Activated CD4-positive, alpha-beta T cell treated with anti-CD3 and anti-CD28 coated beads, Interleukin-2, amount 10 ng/mL, durations not matched to agents 7 days and 5 days (primary cell): ENCODE results near the gene ACTR2. TPM values are rescaled to one million over a fixed set of nuclear protein-coding genes. Genes with fewer than 3 reads are reported as not detected.
"Not testable (repeated sequence)": the region's sequence is repeated elsewhere in the genome, so short reads cannot be mapped to it uniquely, and the experiment has no call there.

ENCODE experiments used
- CTCF ChIA-PET: fragments of 350-600 bp; sonication (Branson Sonifier 250); formaldehyde crosslinking; loops from one replicate; lab custom pipeline; 2021; ENCODE audit warnings: antibody characterized with exemption; lab: Charles Lee
- POLR2A ChIA-PET: fragments of 350-600 bp; sonication (Branson Sonifier 250); formaldehyde crosslinking; loops from one replicate; lab custom pipeline; 2021; ENCODE audit warnings: antibody characterized with exemption; lab: Charles Lee
- DNase-seq: peaks from one replicate; pipeline ENCODE4 v3.0.0-alpha.2; 2020
- H3K27ac Mint-ChIP-seq: one replicate; pipeline ENCODE4 v1.8.0; 2021; ENCODE audit warnings: mild to moderate bottlenecking, moderate library complexity, mixed read lengths
- H3K27me3 Mint-ChIP-seq: one replicate; pipeline ENCODE4 v1.8.0; 2021; ENCODE audit warnings: mixed read lengths
- H3K36me3 Mint-ChIP-seq: one replicate; pipeline ENCODE4 v1.8.0; 2021; ENCODE audit warnings: low read depth, mixed read lengths
- H3K4me1 Mint-ChIP-seq: one replicate; pipeline ENCODE4 v1.8.0; 2021; ENCODE audit warnings: mixed read lengths
- H3K4me3 Mint-ChIP-seq: one replicate; pipeline ENCODE4 v1.8.0; 2021; ENCODE audit warnings: mild to moderate bottlenecking, moderate library complexity, mixed read lengths
- H3K9me3 Mint-ChIP-seq: one replicate; pipeline ENCODE4 v1.8.0; 2021; ENCODE audit warnings: mixed read lengths
- total RNA-seq, 2 experiments: library from RNA; stranded (reverse); gene quantifications; one replicate each; pipeline ENCODE4 v1.2.3, GENCODE V29; 2021

The ACTR2 gene
- total RNA-seq, 2 experiments from 2014 or later = 467 to 502 TPM

DNA sequence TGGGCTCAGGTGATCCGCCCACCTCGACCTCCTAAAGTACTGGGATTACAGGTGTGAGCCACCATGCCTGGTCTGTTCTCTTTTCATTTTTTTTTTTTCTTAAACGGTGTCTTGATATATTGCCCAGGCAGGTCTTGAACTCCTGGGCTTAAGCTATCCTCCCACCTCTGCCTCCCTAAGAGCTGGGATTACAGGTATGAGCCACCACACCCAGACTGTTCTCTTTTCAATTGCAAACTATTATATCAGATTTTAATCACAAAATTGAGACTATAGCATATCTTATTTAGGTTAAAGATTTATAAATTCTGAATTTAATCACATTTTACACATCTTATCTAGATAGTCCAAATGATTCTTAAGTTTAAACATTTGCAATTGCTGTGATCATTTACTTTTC, 15.5 kb upstream of the ACTR2 start:
- DNase-seq = no peak
- ChIA-PET POLR2A (interaction anchor here (0.7 kb wide), 1 partner anchor 63 kb away, joined by 6 read pairs; no protein-coding TSS in a partner anchor), CTCF (interaction anchor here (0.5 to 1.1 kb wide), 6 partner anchors 11 to 132 kb away, joined by 3 to 6 read pairs (median 3); partner anchors contain the start of gene ACTR2)
- Mint-ChIP-seq H3K4me1 (peaks cover 5% of the 10 kb centered on the region), H3K4me3 (no peak overlapping the region), H3K9me3 (no peaks in the 10 kb centered on the region), H3K36me3 (no peaks in the 10 kb centered on the region), H3K27me3 (no peaks in the 10 kb centered on the region), H3K27ac (no peak overlapping the region)

DNA sequence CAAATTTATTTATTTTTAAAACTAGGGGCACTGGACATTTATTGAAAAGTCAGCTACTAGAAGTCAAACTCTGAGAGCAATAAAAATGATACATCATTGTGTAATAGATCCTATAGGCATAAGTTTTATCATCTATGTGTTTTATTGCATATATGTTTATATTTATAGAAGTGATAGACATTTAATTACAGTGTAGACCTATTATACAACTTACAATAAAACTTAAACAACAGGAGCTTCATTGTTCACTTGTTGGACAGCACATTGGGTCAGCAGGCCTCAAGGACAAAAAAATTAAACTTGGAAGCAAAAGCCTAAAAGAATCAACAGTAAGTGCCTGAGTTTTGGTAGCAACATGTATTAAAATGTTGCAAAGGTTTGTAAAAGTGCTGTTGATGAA, 15.0 kb upstream of the ACTR2 start:
- POLR2A ChIA-PET = interaction anchor here (0.7 kb wide), 1 partner anchor 64 kb away, joined by 6 read pairs; no protein-coding TSS in a partner anchor
- CTCF ChIA-PET = interaction anchor here (0.8 kb wide), 1 partner anchor 43 kb away, joined by 3 read pairs; no protein-coding TSS in a partner anchor
- DNase-seq = no peak
- H3K27ac Mint-ChIP-seq = no peak overlapping the region
- no peak overlapping the region for H3K4me3 Mint-ChIP-seq
- H3K9me3 Mint-ChIP-seq = no peaks in the 10 kb centered on the region
- H3K27me3 Mint-ChIP-seq = no peaks in the 10 kb centered on the region
- no peaks in the 10 kb centered on the region for H3K36me3 Mint-ChIP-seq
- peaks cover 5% of the 10 kb centered on the region for H3K4me1 Mint-ChIP-seq

DNA sequence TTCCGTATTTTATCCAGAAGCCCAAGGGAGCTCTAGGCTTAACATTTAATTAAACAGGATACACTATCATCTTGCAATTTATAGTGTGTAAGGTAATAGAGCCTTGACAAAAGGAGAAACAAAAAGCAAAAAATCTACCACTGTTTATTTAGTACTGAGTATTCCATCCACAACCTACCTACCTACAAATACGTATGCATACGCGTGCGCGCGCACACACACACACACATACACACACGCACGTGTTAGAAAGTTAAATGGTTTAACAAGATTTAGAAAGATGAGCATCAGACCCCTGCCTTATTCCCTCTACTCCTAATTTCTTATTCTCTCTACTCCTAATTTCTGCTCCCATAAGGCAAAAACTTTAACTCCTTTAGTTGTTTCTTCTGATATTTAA, 14.6 kb upstream of the ACTR2 start:
- no peak for DNase-seq
- ChIA-PET POLR2A (no interaction called here), CTCF (no interaction called here)
- Mint-ChIP-seq H3K4me1 (peaks cover 5% of the 10 kb centered on the region), H3K27me3 (no peaks in the 10 kb centered on the region), H3K4me3 (no peak overlapping the region), H3K36me3 (no peaks in the 10 kb centered on the region), H3K27ac (no peak overlapping the region), H3K9me3 (no peaks in the 10 kb centered on the region)

DNA sequence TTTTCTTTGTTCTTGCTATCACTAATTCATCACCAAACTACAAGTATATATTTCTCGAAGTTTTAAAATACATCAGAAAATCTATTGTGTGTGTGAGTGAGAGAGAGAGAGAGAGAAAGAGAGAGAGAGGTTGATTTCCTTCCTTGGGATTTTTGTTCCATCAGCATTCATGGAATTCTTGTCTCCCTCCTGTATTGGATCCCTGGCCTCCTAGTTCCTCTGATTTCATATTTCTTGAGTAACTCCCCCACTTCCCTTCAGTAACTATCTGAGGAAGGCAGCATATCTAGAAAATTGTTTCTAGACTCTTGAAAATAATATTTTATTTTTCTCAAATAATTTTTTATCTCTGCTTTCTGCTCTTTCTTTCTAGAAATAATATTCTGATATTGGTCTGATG, 13.3 kb upstream of the ACTR2 start:
- Mint-ChIP-seq H3K9me3 (no peaks in the 10 kb centered on the region), H3K4me1 (peaks cover 5% of the 10 kb centered on the region), H3K4me3 (no peak overlapping the region), H3K27me3 (no peaks in the 10 kb centered on the region), H3K36me3 (peaks cover 3% of the 10 kb centered on the region), H3K27ac (no peak overlapping the region)
- ChIA-PET CTCF (interaction anchor here (0.6 kb wide), 1 partner anchor 87 kb away, joined by 3 read pairs; no protein-coding TSS in a partner anchor), POLR2A (interaction anchor here (0.6 kb wide), 1 partner anchor 57 kb away, joined by 5 read pairs; no protein-coding TSS in a partner anchor)
- DNase-seq = no peak

DNA sequence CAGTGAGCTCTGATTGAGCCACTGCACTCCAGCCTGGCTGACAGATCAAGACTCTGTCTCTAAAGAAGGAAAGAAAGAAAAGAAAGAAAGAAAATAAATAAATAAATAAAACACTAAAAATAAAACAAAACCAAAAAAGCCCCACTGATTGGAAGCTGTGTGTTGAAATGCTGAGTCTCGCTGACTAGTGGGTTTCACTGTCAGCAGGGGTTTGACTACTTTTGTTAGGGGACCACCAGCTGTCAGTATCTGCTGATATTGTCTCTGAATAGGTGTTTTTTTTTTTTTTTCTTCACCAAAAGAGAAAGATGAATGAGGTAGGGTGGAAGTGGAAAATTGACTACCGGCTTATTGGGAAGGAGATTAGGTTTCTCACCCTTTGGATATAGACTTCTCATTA, 12.8 kb upstream of the ACTR2 start:
- ChIA-PET CTCF (interaction anchor here (0.6 to 2.3 kb wide), 2 partner anchors 86 to 150 kb away, joined by 3 to 5 read pairs; no protein-coding TSS in a partner anchor), POLR2A (interaction anchor here (0.6 kb wide), 1 partner anchor 58 kb away, joined by 5 read pairs; no protein-coding TSS in a partner anchor)
- Mint-ChIP-seq H3K9me3 (no peaks in the 10 kb centered on the region), H3K27me3 (no peaks in the 10 kb centered on the region), H3K4me3 (no peak overlapping the region), H3K4me1 (peaks cover 5% of the 10 kb centered on the region), H3K27ac (no peak overlapping the region), H3K36me3 (peaks cover 4% of the 10 kb centered on the region)
- DNase-seq = no peak

DNA sequence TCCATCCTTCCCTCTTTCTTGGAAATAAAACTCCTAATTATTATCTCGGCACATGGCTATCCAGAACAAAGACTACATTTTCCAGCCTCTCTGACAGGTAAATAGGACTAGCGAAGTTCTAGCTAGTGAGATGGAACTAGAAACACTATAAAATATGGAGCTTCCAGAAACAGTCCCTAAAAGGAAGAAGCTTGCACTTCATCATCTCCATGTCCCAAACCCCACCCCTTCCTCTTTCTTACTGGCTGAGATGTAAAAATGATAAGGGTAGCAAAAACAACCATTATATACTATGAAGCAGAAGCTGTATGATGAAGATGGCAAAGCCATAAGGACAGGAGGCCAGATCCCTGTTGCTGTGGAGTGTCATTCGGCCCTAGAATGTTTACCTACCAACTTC, 11.7 kb upstream of the ACTR2 start:
- Mint-ChIP-seq H3K4me3 (no peak overlapping the region), H3K4me1 (peaks cover 5% of the 10 kb centered on the region), H3K36me3 (peaks cover 4% of the 10 kb centered on the region), H3K9me3 (no peaks in the 10 kb centered on the region), H3K27ac (no peak overlapping the region), H3K27me3 (no peaks in the 10 kb centered on the region)
- ChIA-PET POLR2A (interaction anchor here (1.1 kb wide), 1 partner anchor 12 kb away, joined by 3 read pairs; the partner anchor contains the start of gene ACTR2), CTCF (interaction anchor here (0.7 to 2.3 kb wide), 3 partner anchors 9 to 152 kb away, joined by 3 to 5 read pairs (median 5); no protein-coding TSS in a partner anchor)
- no peak for DNase-seq

DNA sequence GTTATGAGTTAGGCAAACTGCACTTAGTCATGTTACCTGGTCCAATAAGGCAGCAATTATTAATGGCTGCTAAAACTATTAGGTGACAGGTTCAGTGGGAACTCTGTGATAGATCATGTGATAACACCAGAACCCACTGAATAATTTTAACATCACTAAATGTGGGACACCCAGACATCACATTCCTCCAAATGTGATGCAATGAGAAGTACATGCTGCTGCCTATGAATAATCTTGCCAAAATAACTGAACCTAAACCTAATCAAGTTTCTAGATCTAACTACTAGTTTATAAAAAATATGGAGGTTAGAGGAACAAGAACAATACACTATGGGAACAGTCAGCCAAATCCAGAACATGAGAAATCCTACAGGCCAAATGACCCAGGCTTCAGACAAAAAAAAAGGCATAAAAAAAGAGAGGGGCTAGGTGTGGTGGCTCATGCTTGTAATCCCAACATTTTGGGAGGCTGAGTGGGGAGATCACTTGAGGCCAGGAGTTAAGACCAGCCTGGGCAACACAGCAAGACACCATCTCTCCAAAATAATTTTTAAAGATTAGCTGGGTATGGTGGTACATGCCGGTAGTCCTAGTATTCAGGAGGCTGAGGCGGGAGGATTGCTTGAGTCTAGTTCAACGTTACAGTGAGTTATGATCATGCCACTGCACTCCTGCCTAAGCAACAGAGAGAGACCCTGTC, 7.0 kb upstream of the ACTR2 start:
- Mint-ChIP-seq H3K27me3 (no peaks in the 10 kb centered on the region), H3K27ac (no peak overlapping the region), H3K4me1 (peaks cover 5% of the 10 kb centered on the region), H3K4me3 (no peak overlapping the region), H3K36me3 (peaks cover 4% of the 10 kb centered on the region), H3K9me3 (no peaks in the 10 kb centered on the region)
- CTCF ChIA-PET = no interaction called here
- POLR2A ChIA-PET = no interaction called here
- DNase-seq = no peak

DNA sequence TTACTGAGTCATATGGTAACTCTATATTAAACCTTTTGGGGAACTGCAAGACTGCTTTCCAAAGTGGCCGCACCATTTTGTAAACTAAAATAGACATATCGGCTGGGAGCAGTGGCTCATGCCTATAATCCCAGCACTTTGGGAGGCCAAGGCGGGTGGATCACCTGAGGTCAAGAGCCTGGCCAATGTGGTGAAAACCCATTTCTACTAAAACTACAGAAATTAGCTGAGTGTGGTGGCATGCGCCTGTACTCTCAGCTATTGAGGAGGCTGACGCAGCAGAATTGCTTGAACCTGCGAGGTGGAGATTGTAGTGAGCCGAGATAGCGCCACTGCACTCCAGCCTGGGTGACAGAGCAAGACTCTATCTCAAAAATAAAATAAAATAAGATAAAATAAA, 6.4 kb upstream of the ACTR2 start:
- DNase-seq, H3K36me3 Mint-ChIP-seq, H3K27me3 Mint-ChIP-seq, H3K9me3 Mint-ChIP-seq, H3K27ac Mint-ChIP-seq, POLR2A ChIA-PET, H3K4me1 Mint-ChIP-seq, H3K4me3 Mint-ChIP-seq: not testable (repeated sequence)
- CTCF ChIA-PET = interaction anchor here (0.6 to 0.7 kb wide), 2 partner anchors 96 to 278 kb away, joined by 3 to 4 read pairs; no protein-coding TSS in a partner anchor

DNA sequence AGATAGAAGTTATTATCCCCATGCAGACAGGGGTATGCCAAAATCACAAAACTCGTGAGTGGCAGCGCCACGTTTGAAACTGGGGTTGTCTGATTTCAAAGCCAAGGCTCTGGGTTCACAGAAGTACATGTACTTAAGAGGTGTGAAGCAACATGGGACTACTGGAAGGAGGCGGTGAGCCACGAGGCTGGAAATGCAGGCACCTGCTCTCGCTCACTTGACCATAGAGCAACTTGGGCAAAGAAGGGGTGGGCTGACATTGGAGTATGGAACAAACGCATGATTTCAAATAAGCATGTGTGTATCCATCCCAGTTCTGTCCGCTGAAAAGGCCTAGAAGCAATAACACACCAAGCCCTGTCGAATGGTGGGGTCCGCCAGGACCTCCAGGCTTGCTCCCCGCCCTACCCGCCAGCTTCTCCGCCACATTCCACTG, 593 bp upstream of the ACTR2 start:
- H3K4me1 Mint-ChIP-seq = peaks cover 35% of the 10 kb centered on the region
- no peaks in the 10 kb centered on the region for H3K27me3 Mint-ChIP-seq
- H3K9me3 Mint-ChIP-seq = no peaks in the 10 kb centered on the region
- no peak for DNase-seq
- ChIA-PET CTCF (interaction anchor here (0.7 to 1.4 kb wide), 4 partner anchors 10 to 163 kb away, joined by 3 to 4 read pairs (median 4); no protein-coding TSS in a partner anchor), POLR2A (interaction anchor here (0.7 to 1.3 kb wide), 6 partner anchors 9 to 703 kb away, joined by 3 to 8 read pairs (median 3); partner anchors contain the start of genes AFTPH, CEP68 and RAB1A)
- peaks cover 23% of the 10 kb centered on the region for H3K36me3 Mint-ChIP-seq
- H3K4me3 Mint-ChIP-seq = peak overlapping the region; percentile 98
- H3K27ac Mint-ChIP-seq = peak overlapping the region; percentile 100

DNA sequence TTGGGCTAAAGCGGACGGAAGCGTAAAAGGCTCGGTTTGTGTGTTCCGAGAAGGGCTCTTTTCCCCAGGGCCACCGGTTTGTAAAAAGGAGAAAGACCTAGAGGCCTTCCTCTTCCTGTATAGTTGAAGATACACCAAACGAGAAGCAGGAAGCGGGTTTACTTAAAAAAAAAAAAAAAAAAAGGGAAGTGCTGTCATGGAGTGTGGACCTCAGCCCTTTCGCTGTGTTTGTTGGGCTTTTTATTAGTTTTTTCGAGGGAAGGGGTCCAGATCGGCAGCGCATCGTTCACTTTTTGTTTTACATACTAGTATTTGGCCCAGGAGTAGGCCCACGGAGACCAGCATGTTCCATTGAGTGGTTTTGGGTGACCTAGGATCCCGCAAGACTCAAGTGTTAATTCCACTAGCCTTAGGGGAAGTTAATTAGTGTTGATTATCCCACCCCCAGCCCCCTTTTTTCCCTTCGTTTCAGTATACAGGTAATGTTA, 676 bp downstream of the ACTR2 start:
- Mint-ChIP-seq H3K27ac (peak overlapping the region; percentile 99), H3K4me3 (peak overlapping the region; percentile 98), H3K9me3 (no peaks in the 10 kb centered on the region), H3K4me1 (peaks cover 45% of the 10 kb centered on the region), H3K27me3 (no peaks in the 10 kb centered on the region), H3K36me3 (peaks cover 33% of the 10 kb centered on the region)
- POLR2A ChIA-PET = interaction anchor here (1.3 kb wide), 1 partner anchor 98 kb away, joined by 8 read pairs; the partner anchor contains the start of gene RAB1A
- DNase-seq = peak; percentile 57
- CTCF ChIA-PET = no interaction called here

DNA sequence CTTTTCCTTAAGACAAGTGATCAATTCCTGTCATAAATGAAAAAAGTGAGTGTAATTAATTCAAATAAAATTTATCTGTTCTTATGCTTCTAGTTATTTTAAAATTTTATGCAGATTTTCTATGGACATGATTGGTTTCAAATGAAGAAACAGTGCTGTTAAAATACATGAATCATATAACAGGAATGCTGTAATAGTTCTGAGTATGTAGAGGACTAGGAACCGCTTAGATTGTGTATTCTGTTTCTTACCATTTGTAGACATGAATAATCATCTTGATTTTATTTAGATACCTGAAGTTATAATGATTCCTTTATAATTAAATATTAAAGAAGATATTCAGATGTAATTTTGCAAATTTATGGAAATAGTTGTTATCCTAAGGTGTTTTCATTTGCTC, 3.5 kb downstream of the ACTR2 start:
- Mint-ChIP-seq H3K9me3 (no peaks in the 10 kb centered on the region), H3K36me3 (peaks cover 48% of the 10 kb centered on the region), H3K27ac (no peak overlapping the region), H3K4me1 (peaks cover 57% of the 10 kb centered on the region), H3K27me3 (no peaks in the 10 kb centered on the region), H3K4me3 (peak overlapping the region; percentile 51)
- CTCF ChIA-PET = interaction anchor here (1.3 kb wide), 1 partner anchor 32 kb away, joined by 3 read pairs; no protein-coding TSS in a partner anchor
- no peak for DNase-seq
- POLR2A ChIA-PET = no interaction called here

DNA sequence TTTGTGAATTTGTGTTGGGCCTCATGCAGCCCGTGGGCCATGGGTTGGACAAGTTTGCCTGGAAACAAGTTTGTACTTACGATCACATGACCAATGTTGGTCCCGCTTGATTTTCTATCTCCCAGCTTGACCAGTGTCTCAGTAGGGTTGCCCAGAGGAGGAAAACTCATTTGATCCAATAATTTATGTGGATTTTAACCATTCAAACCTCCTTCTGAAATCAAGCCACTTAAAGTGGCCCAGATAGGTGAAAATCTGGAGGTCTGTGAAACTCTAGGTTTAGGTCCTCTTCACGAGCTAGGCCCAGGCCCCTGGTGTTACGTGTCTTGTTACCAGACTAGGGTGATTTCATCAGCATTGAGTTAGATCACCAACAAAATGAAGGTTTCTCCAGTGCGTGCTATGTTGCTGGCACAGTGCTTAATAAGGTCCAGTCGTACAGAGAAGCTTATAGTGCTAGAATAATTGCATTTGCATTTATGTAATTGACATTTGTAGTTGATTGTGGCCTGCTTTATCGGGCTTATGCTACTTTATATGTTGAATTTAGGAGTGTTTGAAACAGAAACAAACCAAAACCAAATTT, 4.4 kb downstream of the ACTR2 start:
- Mint-ChIP-seq H3K27ac (peak overlapping the region; percentile 78), H3K9me3 (no peaks in the 10 kb centered on the region), H3K27me3 (no peaks in the 10 kb centered on the region), H3K4me3 (peak overlapping the region; percentile 28), H3K4me1 (peaks cover 48% of the 10 kb centered on the region), H3K36me3 (peaks cover 47% of the 10 kb centered on the region)
- ChIA-PET POLR2A (no interaction called here), CTCF (interaction anchor here (1.3 kb wide), 1 partner anchor 31 kb away, joined by 3 read pairs; no protein-coding TSS in a partner anchor)
- peak; percentile 11 for DNase-seq
